LNCaP clone FGC (cell line): ENCODE results near the gene EPHA5.

ENCODE experiments used
- DNase-seq: peaks from one replicate; pipeline ENCODE4 v3.0.0-alpha.2; 2011; ENCODE audit warnings: low read depth
- H3K4me3 ChIP-seq: 2 replicates; pipeline ENCODE4 v1.5.1; 2011; ENCODE audit warnings: mild to moderate bottlenecking, low read depth, low read length, control low read depth
- TF ChIP-seq, protein P1 (sequence below): IDR thresholded peaks from 2 replicates; pipeline ENCODE4 v1.5.1; 2012; ENCODE audit warnings: mild to moderate bottlenecking; ENCODE audit not compliant: control insufficient read depth, insufficient read depth; ENCODE audit errors: extremely low read depth

The EPHA5 gene

GRCh38 chr4:65515646-65516045 is 154.6 kb downstream of the EPHA5 start:
- no peak overlapping the region for H3K4me3 ChIP-seq
- TF ChIP-seq, protein P1, sequence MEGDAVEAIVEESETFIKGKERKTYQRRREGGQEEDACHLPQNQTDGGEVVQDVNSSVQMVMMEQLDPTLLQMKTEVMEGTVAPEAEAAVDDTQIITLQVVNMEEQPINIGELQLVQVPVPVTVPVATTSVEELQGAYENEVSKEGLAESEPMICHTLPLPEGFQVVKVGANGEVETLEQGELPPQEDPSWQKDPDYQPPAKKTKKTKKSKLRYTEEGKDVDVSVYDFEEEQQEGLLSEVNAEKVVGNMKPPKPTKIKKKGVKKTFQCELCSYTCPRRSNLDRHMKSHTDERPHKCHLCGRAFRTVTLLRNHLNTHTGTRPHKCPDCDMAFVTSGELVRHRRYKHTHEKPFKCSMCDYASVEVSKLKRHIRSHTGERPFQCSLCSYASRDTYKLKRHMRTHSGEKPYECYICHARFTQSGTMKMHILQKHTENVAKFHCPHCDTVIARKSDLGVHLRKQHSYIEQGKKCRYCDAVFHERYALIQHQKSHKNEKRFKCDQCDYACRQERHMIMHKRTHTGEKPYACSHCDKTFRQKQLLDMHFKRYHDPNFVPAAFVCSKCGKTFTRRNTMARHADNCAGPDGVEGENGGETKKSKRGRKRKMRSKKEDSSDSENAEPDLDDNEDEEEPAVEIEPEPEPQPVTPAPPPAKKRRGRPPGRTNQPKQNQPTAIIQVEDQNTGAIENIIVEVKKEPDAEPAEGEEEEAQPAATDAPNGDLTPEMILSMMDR: no peak
- no peak for DNase-seq

- TF ChIP-seq, protein P1: no peak
- no peak for DNase-seq
- no peak overlapping the region for H3K4me3 ChIP-seq
Measured at GRCh38 chr4:65510976-65511375, 159.3 kb downstream of the EPHA5 start.

- no peak overlapping the region for H3K4me3 ChIP-seq
- no peak for DNase-seq
- TF ChIP-seq, protein P1: no peak
Measured at GRCh38 chr4:65508168-65508567, 162.1 kb downstream of the EPHA5 start.

- DNase-seq: peak; percentile 68
- H3K4me3 ChIP-seq: no peak overlapping the region; the same call in 1 of the 2 replicates
- TF ChIP-seq, protein P1: no peak
Measured at GRCh38 chr4:65502131-65502701, 168.1 kb downstream of the EPHA5 start.

DNA sequence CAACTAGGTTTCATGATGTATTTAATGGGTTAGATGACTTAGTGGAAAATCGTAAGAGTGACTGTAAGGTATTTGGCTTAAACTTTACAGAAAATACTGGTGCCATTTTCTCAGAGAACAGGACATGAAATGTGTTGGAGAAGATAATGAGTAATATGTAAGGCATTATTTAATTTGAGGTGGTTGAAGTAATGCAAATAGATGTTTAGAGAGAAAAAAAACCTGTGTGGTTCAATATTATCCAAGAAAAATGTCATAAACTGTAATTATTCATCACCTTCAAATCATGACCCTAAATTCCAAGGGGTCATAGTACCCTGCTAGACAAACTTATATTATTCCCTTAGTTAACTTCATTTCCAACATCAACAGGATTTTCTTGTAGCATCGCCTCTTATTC is 171.7 kb downstream of the EPHA5 start:
- TF ChIP-seq, protein P1: no peak
- H3K4me3 ChIP-seq: no peak overlapping the region
- no peak for DNase-seq

DNA sequence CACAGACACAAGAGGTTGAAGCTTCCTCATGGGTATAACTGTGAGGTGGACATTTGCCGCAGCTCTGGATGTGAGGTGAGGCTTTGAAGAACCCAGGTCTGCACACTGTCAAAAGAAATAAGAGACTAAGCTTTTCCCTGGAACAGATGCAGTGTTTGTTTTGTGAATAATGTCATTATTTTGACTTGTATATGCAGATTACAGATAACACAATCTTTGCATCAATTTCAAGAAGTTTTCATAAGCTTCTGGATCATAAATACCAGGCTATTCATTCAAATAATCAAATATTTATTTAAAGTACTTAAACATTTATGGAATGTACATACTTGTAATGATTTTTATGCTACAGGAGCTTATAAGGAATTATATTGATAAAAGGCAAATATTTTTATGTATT is 174.8 kb downstream of the EPHA5 start:
- H3K4me3 ChIP-seq: no peak overlapping the region
- peak; percentile 8 for DNase-seq
- TF ChIP-seq, protein P1: no peak

DNA sequence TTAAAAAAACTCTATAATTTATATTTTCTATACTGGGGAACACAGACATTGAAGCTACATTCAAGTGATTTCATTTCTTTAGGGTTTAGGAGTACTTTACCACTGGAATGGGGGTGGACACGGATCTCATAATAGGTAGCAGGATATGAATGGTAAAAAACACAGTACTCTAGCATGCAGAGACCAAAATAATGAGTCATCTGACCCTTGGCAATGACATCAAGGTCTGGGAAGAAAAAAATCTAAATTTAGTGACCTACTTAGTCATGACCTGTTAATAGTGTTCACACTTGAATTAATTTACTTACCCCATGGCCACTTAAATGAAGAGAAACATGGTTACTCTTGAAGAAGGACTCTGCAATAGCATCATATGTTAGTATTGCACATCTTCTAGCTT is 187.9 kb downstream of the EPHA5 start:
- TF ChIP-seq, protein P1: no peak
- no peak for DNase-seq
- no peak overlapping the region for H3K4me3 ChIP-seq
